ENCODE measurements around the gene ALOXE3.
A peak's percentile ranks its signal among the peaks of the same experiment; 100 is the strongest.

The ALOXE3 gene

GRCh38 chr17:8059131-8059530, 59.2 kb downstream of the ALOXE3 start:
- ATAC-seq = no peak
- TF ChIP-seq TOX (CRISPR knock-in tag; IDR thresholded peaks at IDR 0.05; ENCODE audit: borderline replicate concordance) (no peak), SNAI2 (CRISPR knock-in tag; IDR thresholded peaks at IDR 0.05) (no peak), PATZ1 (CRISPR knock-in tag; IDR thresholded peaks at IDR 0.05; ENCODE audit: borderline replicate concordance) (no peak), GLIS3 (CRISPR knock-in tag; IDR thresholded peaks at IDR 0.05) (no peak), ZNF8 (CRISPR knock-in tag; IDR thresholded peaks at IDR 0.05) (no peak), ZNF565 (CRISPR knock-in tag; conservative IDR thresholded peaks at IDR 0.05; ENCODE audit: low read depth) (no peak), CSDC2 (CRISPR knock-in tag; IDR thresholded peaks at IDR 0.05) (no peak), ISL1 (CRISPR knock-in tag; IDR thresholded peaks at IDR 0.05) (no peak), TSHZ2 (CRISPR knock-in tag; IDR thresholded peaks at IDR 0.05) (no peak), CSRNP3 (CRISPR knock-in tag; IDR thresholded peaks at IDR 0.05) (no peak), TCF4 (CRISPR knock-in tag; IDR thresholded peaks at IDR 0.05; ENCODE audit: borderline replicate concordance) (no peak), PPARA (CRISPR knock-in tag; IDR thresholded peaks at IDR 0.05; ENCODE audit: borderline replicate concordance) (no peak), ZFP3 (CRISPR knock-in tag; IDR thresholded peaks at IDR 0.05) (no peak), RARB (CRISPR knock-in tag; IDR thresholded peaks at IDR 0.05) (no peak)

GRCh38 chr17:8057691-8058114, 60.6 kb downstream of the ALOXE3 start:
- no peak for TF ChIP-seq ZFP3 (CRISPR knock-in tag; IDR thresholded peaks at IDR 0.05)
- no peak for TF ChIP-seq TOX (CRISPR knock-in tag; IDR thresholded peaks at IDR 0.05; ENCODE audit: borderline replicate concordance)
- no peak for TF ChIP-seq TSHZ2 (CRISPR knock-in tag; IDR thresholded peaks at IDR 0.05)
- no peak for TF ChIP-seq POU6F1 (CRISPR knock-in tag; IDR thresholded peaks at IDR 0.05; ENCODE audit: borderline replicate concordance, low read depth)
- TF ChIP-seq ISL1 (CRISPR knock-in tag; IDR thresholded peaks at IDR 0.05) = no peak
- TF ChIP-seq GLIS3 (CRISPR knock-in tag; IDR thresholded peaks at IDR 0.05) = no peak
- peak; percentile 93 for ATAC-seq

GRCh38 chr17:8056976-8057625, 61.2 kb downstream of the ALOXE3 start:
- no peak; the same call in 2 of the 3 replicates for ATAC-seq
- no peak for TF ChIP-seq ZNF565 (CRISPR knock-in tag; conservative IDR thresholded peaks at IDR 0.05; ENCODE audit: low read depth)
- TF ChIP-seq PATZ1 (CRISPR knock-in tag; IDR thresholded peaks at IDR 0.05; ENCODE audit: borderline replicate concordance) = no peak
- no peak for TF ChIP-seq ISL1 (CRISPR knock-in tag; IDR thresholded peaks at IDR 0.05)
- no peak for TF ChIP-seq ZFP3 (CRISPR knock-in tag; IDR thresholded peaks at IDR 0.05)
- no peak for TF ChIP-seq ZNF70 (CRISPR knock-in tag; IDR thresholded peaks at IDR 0.05)
- TF ChIP-seq CSDC2 (CRISPR knock-in tag; IDR thresholded peaks at IDR 0.05) = no peak
- TF ChIP-seq SNAI2 (CRISPR knock-in tag; IDR thresholded peaks at IDR 0.05) = no peak
- no peak for TF ChIP-seq ZC3H10 (CRISPR knock-in tag; IDR thresholded peaks at IDR 0.05)
- TF ChIP-seq ZNF8 (CRISPR knock-in tag; IDR thresholded peaks at IDR 0.05) = no peak
- TF ChIP-seq PPARA (CRISPR knock-in tag; IDR thresholded peaks at IDR 0.05; ENCODE audit: borderline replicate concordance) = no peak
- TF ChIP-seq TSHZ2 (CRISPR knock-in tag; IDR thresholded peaks at IDR 0.05) = no peak

Measured in SK-N-SH treated with all-trans-retinoic acid at 6 μM for 48 hours (cell line).